ENCODE results near the gene PARD3.

DNA sequence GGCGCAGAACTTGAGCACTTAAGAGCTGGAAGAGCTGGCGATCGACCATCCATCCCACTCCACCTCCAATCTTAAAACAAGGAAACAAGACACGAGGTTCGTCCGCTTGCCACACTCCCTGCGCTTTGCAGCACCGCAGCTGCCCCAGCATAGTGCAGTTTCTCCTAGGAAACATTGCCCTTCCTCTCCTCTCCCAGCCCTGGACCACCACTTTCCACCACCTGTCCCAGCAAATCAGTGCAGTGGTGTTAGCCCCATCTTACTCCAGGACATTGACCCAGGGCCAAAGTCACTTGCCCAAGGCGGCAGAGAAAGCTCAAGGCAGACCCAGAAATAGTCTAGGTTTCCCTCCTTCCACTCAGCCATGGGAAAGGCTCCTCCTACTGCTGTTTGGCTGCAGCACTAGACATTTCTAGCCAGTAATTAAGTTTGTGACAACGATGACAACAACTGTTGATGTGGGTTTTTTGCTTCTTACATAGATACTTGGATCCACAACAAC, 1.5 kb upstream of the PARD3 start:
- TF ChIP-seq, protein P1, sequence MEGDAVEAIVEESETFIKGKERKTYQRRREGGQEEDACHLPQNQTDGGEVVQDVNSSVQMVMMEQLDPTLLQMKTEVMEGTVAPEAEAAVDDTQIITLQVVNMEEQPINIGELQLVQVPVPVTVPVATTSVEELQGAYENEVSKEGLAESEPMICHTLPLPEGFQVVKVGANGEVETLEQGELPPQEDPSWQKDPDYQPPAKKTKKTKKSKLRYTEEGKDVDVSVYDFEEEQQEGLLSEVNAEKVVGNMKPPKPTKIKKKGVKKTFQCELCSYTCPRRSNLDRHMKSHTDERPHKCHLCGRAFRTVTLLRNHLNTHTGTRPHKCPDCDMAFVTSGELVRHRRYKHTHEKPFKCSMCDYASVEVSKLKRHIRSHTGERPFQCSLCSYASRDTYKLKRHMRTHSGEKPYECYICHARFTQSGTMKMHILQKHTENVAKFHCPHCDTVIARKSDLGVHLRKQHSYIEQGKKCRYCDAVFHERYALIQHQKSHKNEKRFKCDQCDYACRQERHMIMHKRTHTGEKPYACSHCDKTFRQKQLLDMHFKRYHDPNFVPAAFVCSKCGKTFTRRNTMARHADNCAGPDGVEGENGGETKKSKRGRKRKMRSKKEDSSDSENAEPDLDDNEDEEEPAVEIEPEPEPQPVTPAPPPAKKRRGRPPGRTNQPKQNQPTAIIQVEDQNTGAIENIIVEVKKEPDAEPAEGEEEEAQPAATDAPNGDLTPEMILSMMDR (IDR thresholded peaks at IDR 0.05; ENCODE audit: poor library complexity, severe bottlenecking): no peak
- TF ChIP-seq RAD21 (conservative IDR thresholded peaks at IDR 0.05) (no peak), SMC3 (conservative IDR thresholded peaks at IDR 0.05; ENCODE audit: poor library complexity) (no peak), MXI1 (conservative IDR thresholded peaks at IDR 0.05; ENCODE audit: poor library complexity, severe bottlenecking) (no peak), POLR2AphosphoS5 (IDR thresholded peaks at IDR 0.05) (no peak)
